GM23338 (cell line): ENCODE data around the gene CDC25B.
A peak's percentile ranks its signal among the peaks of the same experiment; 100 is the strongest.

ENCODE experiments used
- CREB1 ChIP-seq: fragments of 250-450 bp; sonication (Bioruptor Pico); IDR thresholded peaks from 2 replicates; pipeline ENCODE4 v1.5.0; 2020; ENCODE audit warnings: low read depth, mild to moderate bottlenecking, moderate library complexity
- EZH2 ChIP-seq: fragments of 200-600 bp; sonication (generic); IDR thresholded peaks from one replicate; pipeline ENCODE4 v1.8.0; 2017; ENCODE audit warnings: antibody characterized with exemption, mild to moderate bottlenecking, low read depth; ENCODE audit not compliant: unreplicated experiment
- POLR2AphosphoS5 ChIP-seq: IDR thresholded peaks from 2 replicates; pipeline ENCODE4 v1.6.1; 2016; ENCODE audit warnings: antibody characterized with exemption, low read depth
- ZNF114 ChIP-seq: fragments of 250-450 bp; sonication (Bioruptor Pico); IDR thresholded peaks from 2 replicates; pipeline ENCODE4 v1.5.0; 2020; ENCODE audit warnings: mild to moderate bottlenecking, moderate library complexity
- TF ChIP-seq, protein P1 (sequence below), 2 experiments: fragments of 200-600 bp in 1 of 2; sonication (generic) in 1 of 2; conservative IDR thresholded peaks; 2 replicates each; pipeline versions ENCODE4 v1.5.1 to v1.6.1; 2016 to 2017; ENCODE audit warnings: antibody characterized with exemption in 2 of 2, low read depth in 2 of 2, mild to moderate bottlenecking in 2 of 2, moderate library complexity in 1 of 2
- TF ChIP-seq, protein P2 (sequence below): IDR thresholded peaks from one replicate; pipeline ENCODE4 v1.6.1; 2018; ENCODE audit warnings: antibody characterized with exemption; ENCODE audit not compliant: unreplicated experiment

DNA sequence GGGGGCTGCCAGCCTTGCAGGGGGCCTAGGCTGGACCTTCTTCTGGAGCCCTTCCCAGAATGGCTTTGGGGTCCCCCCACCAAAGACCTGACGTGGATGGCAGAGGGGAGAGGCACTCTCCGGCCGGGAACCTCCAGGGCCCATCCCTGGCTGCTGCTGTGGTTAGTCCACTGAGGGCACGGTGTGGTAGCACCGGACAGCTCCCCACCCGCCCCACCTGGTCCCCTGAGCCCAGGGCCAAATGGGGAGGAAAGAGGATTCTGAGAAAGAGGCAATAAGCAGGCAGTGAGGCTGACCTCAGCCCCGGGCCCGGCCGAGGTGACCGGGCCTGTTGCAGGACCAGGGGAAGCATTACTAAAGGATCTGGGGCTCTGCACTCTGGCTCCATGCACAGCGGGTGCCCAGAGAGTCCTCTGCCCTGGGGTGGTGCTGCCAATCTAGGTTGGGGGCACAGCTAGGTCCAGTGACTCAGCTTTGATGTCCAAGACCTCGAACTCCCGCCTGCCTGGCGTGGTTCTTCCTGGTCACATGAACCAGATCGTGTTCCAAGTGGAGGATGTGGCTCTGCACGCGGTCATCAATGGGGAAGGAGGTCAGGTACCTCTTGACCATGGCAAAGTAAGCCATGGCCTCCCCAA lies 11.8 kb upstream of the CDC25B start:
- TF ChIP-seq, protein P1, sequence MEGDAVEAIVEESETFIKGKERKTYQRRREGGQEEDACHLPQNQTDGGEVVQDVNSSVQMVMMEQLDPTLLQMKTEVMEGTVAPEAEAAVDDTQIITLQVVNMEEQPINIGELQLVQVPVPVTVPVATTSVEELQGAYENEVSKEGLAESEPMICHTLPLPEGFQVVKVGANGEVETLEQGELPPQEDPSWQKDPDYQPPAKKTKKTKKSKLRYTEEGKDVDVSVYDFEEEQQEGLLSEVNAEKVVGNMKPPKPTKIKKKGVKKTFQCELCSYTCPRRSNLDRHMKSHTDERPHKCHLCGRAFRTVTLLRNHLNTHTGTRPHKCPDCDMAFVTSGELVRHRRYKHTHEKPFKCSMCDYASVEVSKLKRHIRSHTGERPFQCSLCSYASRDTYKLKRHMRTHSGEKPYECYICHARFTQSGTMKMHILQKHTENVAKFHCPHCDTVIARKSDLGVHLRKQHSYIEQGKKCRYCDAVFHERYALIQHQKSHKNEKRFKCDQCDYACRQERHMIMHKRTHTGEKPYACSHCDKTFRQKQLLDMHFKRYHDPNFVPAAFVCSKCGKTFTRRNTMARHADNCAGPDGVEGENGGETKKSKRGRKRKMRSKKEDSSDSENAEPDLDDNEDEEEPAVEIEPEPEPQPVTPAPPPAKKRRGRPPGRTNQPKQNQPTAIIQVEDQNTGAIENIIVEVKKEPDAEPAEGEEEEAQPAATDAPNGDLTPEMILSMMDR (conservative IDR thresholded peaks at IDR 0.05; ENCODE audit: low read depth in 2 of 2) = no peak
- TF ChIP-seq CREB1 (no peak), EZH2 (no peak), ZNF114 (CRISPR knock-in tag) (no peak), POLR2AphosphoS5 (no peak)
- TF ChIP-seq, protein P2, sequence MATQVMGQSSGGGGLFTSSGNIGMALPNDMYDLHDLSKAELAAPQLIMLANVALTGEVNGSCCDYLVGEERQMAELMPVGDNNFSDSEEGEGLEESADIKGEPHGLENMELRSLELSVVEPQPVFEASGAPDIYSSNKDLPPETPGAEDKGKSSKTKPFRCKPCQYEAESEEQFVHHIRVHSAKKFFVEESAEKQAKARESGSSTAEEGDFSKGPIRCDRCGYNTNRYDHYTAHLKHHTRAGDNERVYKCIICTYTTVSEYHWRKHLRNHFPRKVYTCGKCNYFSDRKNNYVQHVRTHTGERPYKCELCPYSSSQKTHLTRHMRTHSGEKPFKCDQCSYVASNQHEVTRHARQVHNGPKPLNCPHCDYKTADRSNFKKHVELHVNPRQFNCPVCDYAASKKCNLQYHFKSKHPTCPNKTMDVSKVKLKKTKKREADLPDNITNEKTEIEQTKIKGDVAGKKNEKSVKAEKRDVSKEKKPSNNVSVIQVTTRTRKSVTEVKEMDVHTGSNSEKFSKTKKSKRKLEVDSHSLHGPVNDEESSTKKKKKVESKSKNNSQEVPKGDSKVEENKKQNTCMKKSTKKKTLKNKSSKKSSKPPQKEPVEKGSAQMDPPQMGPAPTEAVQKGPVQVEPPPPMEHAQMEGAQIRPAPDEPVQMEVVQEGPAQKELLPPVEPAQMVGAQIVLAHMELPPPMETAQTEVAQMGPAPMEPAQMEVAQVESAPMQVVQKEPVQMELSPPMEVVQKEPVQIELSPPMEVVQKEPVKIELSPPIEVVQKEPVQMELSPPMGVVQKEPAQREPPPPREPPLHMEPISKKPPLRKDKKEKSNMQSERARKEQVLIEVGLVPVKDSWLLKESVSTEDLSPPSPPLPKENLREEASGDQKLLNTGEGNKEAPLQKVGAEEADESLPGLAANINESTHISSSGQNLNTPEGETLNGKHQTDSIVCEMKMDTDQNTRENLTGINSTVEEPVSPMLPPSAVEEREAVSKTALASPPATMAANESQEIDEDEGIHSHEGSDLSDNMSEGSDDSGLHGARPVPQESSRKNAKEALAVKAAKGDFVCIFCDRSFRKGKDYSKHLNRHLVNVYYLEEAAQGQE = peak; percentile 21
